ENCODE measurements around the gene CAMK4. TPM values are rescaled to one million over a fixed set of nuclear protein-coding genes. Genes with fewer than 3 reads are reported as not detected.

The CAMK4 gene
- total and polyA plus RNA-seq, 2 experiments from 2014 or later, result 4.2 to 7.3 TPM

GRCh38 chr5:111472579-111472978 lies 248.4 kb downstream of the CAMK4 start:
- no peak overlapping the region for H3K27ac Mint-ChIP-seq
- H3K9me2 ChIP-seq (ENCODE audit: insufficient read depth), result peaks cover 9% of the 10 kb centered on the region; the same call in 1 of the 2 replicates
- no peaks in the 10 kb centered on the region for H3K79me2 ChIP-seq (replicated peaks; ENCODE audit: insufficient read depth)
- no peak overlapping the region for H3K27ac ChIP-seq (ENCODE audit: low read depth)
- H3K9me3 Mint-ChIP-seq, result no peaks in the 10 kb centered on the region; the same call in 2 of the 3 replicates
- H3K27me3 Mint-ChIP-seq (ENCODE audit: insufficient read depth, low read depth, poor library complexity), result no peaks in the 10 kb centered on the region
- H3K36me3 ChIP-seq (ENCODE audit: insufficient read depth), result no peaks in the 10 kb centered on the region
- no peaks in the 10 kb centered on the region for H3F3A ChIP-seq (replicated peaks; ENCODE audit: low read depth)
- H4K20me1 ChIP-seq (replicated peaks; ENCODE audit: insufficient read depth), result no peaks in the 10 kb centered on the region
- no peak for TF ChIP-seq STAT1 (IDR thresholded peaks at IDR 0.05; ENCODE audit: unreplicated experiment)
- no peak for TF ChIP-seq POLR2AphosphoS5 (IDR thresholded peaks at IDR 0.05; ENCODE audit: low read depth)
- no peak for TF ChIP-seq REST (IDR thresholded peaks at IDR 0.05; ENCODE audit: unreplicated experiment)
- TF ChIP-seq ZNF114 (CRISPR knock-in tag; IDR thresholded peaks at IDR 0.05), result no peak
- TF ChIP-seq NANOG (IDR thresholded peaks at IDR 0.05; ENCODE audit: borderline replicate concordance), result no peak
- TF ChIP-seq ZNF462 (CRISPR knock-in tag; IDR thresholded peaks at IDR 0.05), result no peak
- TF ChIP-seq EZH2phosphoT487 (IDR thresholded peaks at IDR 0.05; ENCODE audit: unreplicated experiment), result no peak
- TF ChIP-seq ZNF331 (CRISPR knock-in tag; IDR thresholded peaks at IDR 0.05; ENCODE audit: low read depth), result no peak
- no peak for TF ChIP-seq ETS1 (IDR thresholded peaks at IDR 0.05)
- no peak for TF ChIP-seq JUNB (IDR thresholded peaks at IDR 0.05; ENCODE audit: unreplicated experiment)
- no peak for TF ChIP-seq CREB1 (CRISPR knock-in tag; IDR thresholded peaks at IDR 0.05; ENCODE audit: low read depth)
- no peak for TF ChIP-seq EZH2 (IDR thresholded peaks at IDR 0.05; ENCODE audit: low read depth, unreplicated experiment)
- TF ChIP-seq CTCF (conservative IDR thresholded peaks at IDR 0.05; ENCODE audit: low read depth in 2 of 2), result no peak
- H3K4me3 ChIP-seq, result no peak overlapping the region
- no peak overlapping the region for H2AFZ ChIP-seq
- ATAC-seq, result no peak
- no peaks in the 10 kb centered on the region for H3K4me1 Mint-ChIP-seq
- H3K27me3 ChIP-seq (ENCODE audit: insufficient read depth), result no peaks in the 10 kb centered on the region
- H3K4me2 ChIP-seq, result no peak overlapping the region
- DNase-seq (ENCODE audit: low spot score), result no peak
- H3K4me1 ChIP-seq (ENCODE audit: insufficient read depth), result no peaks in the 10 kb centered on the region
- no peak overlapping the region for H3K4me3 Mint-ChIP-seq
- no peaks in the 10 kb centered on the region; the same call in 2 of the 3 replicates for H3K36me3 Mint-ChIP-seq (ENCODE audit: low read depth)
